Ovary (tissue), 3 donors: ENCODE measurements around the gene SSBP2.

Source experiments
- EP300 ChIP-seq: sonication (generic); formaldehyde crosslinking; IDR thresholded peaks from one replicate; pipeline ENCODE4 v1.6.1; 2017; ENCODE audit warnings: antibody characterized with exemption
- POLR2A ChIP-seq: fragments of 450-650 bp; IDR thresholded peaks from one replicate; pipeline ENCODE4 v1.6.1; 2017; ENCODE audit warnings: antibody characterized with exemption, mild to moderate bottlenecking, moderate library complexity
- TF ChIP-seq, protein P1 (sequence below), 3 donors: fragments of 450-650 bp in 2 of 3; fragments of 200-600 bp in 1 of 3; IDR thresholded peaks; one replicate each; pipeline versions ENCODE4 v1.5.1 to v1.8.0; 2016 to 2022; ENCODE audit warnings: antibody characterized with exemption in 3 of 3, mild to moderate bottlenecking in 1 of 3
- donor health status: DM: no; HTN: no; CAD: no.

DNA sequence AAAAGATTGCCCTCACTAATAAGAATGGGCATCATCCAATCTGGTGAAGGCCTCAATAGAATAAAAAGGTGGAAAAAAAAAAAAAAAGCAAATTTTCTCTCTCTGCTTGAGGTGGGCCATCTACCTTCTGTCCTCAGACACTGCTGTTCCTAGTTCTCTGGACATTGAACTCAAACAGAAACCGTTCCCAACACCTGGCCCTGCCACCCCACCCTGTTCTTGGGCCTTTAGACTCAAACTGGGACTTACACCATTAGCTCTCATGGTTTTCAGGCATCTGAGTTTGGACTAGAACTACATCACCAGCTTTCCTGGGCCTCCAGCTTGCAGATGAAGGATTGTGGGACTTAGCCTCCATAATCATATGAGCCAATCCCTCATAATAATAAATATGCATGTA lies 71.0 kb downstream of the SSBP2 start:
- TF ChIP-seq EP300, result no peak
- TF ChIP-seq, protein P1, sequence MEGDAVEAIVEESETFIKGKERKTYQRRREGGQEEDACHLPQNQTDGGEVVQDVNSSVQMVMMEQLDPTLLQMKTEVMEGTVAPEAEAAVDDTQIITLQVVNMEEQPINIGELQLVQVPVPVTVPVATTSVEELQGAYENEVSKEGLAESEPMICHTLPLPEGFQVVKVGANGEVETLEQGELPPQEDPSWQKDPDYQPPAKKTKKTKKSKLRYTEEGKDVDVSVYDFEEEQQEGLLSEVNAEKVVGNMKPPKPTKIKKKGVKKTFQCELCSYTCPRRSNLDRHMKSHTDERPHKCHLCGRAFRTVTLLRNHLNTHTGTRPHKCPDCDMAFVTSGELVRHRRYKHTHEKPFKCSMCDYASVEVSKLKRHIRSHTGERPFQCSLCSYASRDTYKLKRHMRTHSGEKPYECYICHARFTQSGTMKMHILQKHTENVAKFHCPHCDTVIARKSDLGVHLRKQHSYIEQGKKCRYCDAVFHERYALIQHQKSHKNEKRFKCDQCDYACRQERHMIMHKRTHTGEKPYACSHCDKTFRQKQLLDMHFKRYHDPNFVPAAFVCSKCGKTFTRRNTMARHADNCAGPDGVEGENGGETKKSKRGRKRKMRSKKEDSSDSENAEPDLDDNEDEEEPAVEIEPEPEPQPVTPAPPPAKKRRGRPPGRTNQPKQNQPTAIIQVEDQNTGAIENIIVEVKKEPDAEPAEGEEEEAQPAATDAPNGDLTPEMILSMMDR (IDR thresholded peaks at IDR 0.05), result no peak
- no peak for TF ChIP-seq POLR2A
